SKM-1 (cell line): ENCODE data around the gene TMEM132D.

Experiments
- DNase-seq: peaks from one replicate; lab custom pipeline; 2025; ENCODE audit not compliant: unreplicated experiment; lab: John Stamatoyannopoulos, UW

Gene TMEM132D

GRCh38 chr12:129481921-129482320 lies 421.9 kb downstream of the TMEM132D start:
- no peak for DNase-seq

- DNase-seq, result no peak
These were observed 433.6 kb downstream of the TMEM132D start for GRCh38 chr12:129470196-129470595.

- no peak for DNase-seq
These were observed 436.1 kb downstream of the TMEM132D start for GRCh38 chr12:129467726-129468125.

GRCh38 chr12:129467289-129467688 lies 436.5 kb downstream of the TMEM132D start:
- no peak for DNase-seq

- DNase-seq, result no peak
These were observed 437.3 kb downstream of the TMEM132D start for GRCh38 chr12:129466499-129466898.

- DNase-seq, result no peak
These were observed 443.9 kb downstream of the TMEM132D start for GRCh38 chr12:129459886-129460285.

GRCh38 chr12:129446696-129447095 lies 457.1 kb downstream of the TMEM132D start:
- DNase-seq, result no peak

- DNase-seq, result no peak
These were observed 463.5 kb downstream of the TMEM132D start for GRCh38 chr12:129440278-129440677.

- DNase-seq, result no peak
These were observed 469.0 kb downstream of the TMEM132D start for GRCh38 chr12:129434790-129435189.

- DNase-seq, result no peak
These were observed 475.4 kb downstream of the TMEM132D start for GRCh38 chr12:129428240-129428936.

- DNase-seq, result no peak
These were observed 480.7 kb downstream of the TMEM132D start for GRCh38 chr12:129423041-129423580.

- DNase-seq, result no peak
These were observed 490.5 kb downstream of the TMEM132D start for GRCh38 chr12:129413295-129413694.

- DNase-seq, result no peak
These were observed 494.5 kb downstream of the TMEM132D start for GRCh38 chr12:129409281-129409680.

GRCh38 chr12:129404556-129404955 lies 499.3 kb downstream of the TMEM132D start:
- DNase-seq, result no peak

GRCh38 chr12:129401572-129401971 lies 502.3 kb downstream of the TMEM132D start:
- DNase-seq, result no peak

GRCh38 chr12:129394177-129394825 lies 509.5 kb downstream of the TMEM132D start:
- DNase-seq, result no peak

- no peak for DNase-seq
These were observed 510.4 kb downstream of the TMEM132D start for GRCh38 chr12:129393357-129393937.

- DNase-seq, result no peak
These were observed 518.2 kb downstream of the TMEM132D start for GRCh38 chr12:129385637-129385990.

GRCh38 chr12:129383956-129384355 lies 519.9 kb downstream of the TMEM132D start:
- DNase-seq, result no peak

GRCh38 chr12:129381715-129382114 lies 522.1 kb downstream of the TMEM132D start:
- DNase-seq, result no peak

- DNase-seq, result no peak
These were observed 524.6 kb downstream of the TMEM132D start for GRCh38 chr12:129379076-129379804.
